Suprapubic skin (tissue), 3 donors: ENCODE measurements around the gene VKORC1L1.

ENCODE experiments used
- EP300 ChIP-seq: sonication (generic); formaldehyde crosslinking; IDR thresholded peaks from one replicate; pipeline ENCODE4 v1.6.1; 2017; ENCODE audit warnings: antibody characterized with exemption
- TF ChIP-seq, protein P1 (sequence below), 2 donors: fragments of 200-600 bp in 1 of 2; fragments of 450-650 bp in 1 of 2; sonication (generic) in 1 of 2; IDR thresholded peaks; one replicate each; pipeline ENCODE4 v1.5.1; 2016 to 2019; ENCODE audit warnings: antibody characterized with exemption in 2 of 2, mild to moderate bottlenecking in 1 of 2, moderate library complexity in 1 of 2

DNA sequence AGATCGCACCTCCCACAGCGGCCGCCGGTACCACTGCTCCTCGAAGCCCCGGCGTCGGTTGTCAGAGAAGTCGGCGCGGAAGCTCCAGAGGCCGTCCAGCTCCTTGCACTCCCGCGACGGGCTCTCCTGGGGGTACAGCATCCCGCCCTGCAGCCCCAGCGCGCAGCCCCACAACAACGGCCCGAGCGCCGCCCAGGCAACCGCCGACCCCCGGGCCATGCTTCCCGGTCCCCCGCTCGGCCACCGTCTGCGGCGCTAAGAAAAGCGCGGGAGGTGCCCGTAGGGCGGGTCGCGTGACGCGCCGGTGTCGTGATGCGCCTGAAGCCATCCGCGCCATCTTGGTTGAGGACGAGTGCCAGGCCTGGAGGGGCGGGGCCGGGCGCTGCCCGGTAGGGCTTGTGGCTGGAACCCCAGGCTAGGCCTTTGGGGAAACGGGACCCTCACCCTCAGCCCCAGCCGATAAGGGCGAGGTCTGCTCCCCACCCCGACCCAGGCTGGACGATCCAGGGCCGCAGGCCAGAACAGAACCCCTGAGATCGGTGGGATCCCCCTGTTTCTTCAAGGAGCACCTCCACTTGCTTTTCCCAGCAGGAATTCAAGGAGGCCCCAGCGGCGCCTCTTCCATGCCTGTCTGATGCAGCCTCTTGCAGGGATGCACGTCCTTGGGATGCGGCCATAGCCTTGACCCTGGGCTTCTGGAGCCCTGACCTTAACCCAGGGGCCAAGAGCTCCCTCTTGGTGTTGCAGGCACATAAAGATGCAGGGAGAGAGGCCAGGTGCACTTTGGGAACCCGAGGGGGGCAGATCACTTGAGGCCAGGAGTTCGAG is 109.3 kb downstream of the VKORC1L1 start, which contains the start of gene GUSB:
- TF ChIP-seq, protein P1, sequence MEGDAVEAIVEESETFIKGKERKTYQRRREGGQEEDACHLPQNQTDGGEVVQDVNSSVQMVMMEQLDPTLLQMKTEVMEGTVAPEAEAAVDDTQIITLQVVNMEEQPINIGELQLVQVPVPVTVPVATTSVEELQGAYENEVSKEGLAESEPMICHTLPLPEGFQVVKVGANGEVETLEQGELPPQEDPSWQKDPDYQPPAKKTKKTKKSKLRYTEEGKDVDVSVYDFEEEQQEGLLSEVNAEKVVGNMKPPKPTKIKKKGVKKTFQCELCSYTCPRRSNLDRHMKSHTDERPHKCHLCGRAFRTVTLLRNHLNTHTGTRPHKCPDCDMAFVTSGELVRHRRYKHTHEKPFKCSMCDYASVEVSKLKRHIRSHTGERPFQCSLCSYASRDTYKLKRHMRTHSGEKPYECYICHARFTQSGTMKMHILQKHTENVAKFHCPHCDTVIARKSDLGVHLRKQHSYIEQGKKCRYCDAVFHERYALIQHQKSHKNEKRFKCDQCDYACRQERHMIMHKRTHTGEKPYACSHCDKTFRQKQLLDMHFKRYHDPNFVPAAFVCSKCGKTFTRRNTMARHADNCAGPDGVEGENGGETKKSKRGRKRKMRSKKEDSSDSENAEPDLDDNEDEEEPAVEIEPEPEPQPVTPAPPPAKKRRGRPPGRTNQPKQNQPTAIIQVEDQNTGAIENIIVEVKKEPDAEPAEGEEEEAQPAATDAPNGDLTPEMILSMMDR (IDR thresholded peaks at IDR 0.05) = no peak
- no peak for TF ChIP-seq EP300
